Activated T-cell treated with anti-CD3 and anti-CD28 coated beads for 1 hour (primary cell): ENCODE results near the gene KAT6B.

ENCODE experiments used
- DNase-seq: peaks from one replicate; pipeline ENCODE4 v3.0.0-alpha.2; 2020; ENCODE audit warnings: low read depth

KAT6B gene

GRCh38 chr10:75015442-75015841 lies 189.0 kb downstream of the KAT6B start:
- no peak for DNase-seq

DNA sequence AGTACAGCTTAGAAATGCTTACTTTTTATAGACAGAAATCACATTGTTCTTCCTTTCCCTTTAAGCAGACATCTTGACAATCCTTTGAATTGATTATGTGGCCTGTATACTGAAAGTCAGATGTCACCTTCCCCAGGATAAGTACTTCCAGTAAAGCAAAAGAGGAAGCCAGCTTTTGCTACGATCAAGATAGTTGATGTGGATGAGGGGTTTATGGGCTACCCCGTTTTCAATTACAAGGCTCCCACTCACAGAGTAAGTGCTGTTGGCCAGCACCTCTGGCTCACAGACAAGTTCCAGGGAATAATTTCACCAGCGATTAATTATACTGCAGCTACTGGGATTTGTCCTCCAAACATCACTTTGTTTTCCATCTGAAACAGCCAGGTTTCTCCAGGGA lies 189.9 kb downstream of the KAT6B start:
- no peak for DNase-seq

GRCh38 chr10:75018251-75018650 lies 191.9 kb downstream of the KAT6B start:
- DNase-seq: no peak

GRCh38 chr10:75018686-75019307 lies 192.4 kb downstream of the KAT6B start:
- no peak for DNase-seq

DNA sequence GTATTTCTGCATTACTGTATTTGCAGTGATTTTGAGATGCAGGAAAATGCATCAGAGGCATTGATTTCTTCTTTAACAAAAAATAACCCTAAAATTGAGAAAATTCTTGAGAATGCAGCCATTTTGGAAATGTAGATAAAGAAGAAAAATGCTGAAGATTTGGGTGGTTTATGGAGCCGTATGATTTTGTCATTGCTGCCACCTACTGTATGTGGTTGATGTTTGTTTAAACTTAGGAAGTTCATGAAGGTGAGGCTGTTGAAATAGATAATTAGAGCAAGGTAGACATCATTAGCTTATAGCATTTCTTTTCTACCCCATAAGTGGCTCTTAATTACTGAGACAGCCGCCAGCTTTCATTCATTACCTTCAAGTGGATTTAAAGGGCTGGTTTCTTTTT lies 193.0 kb downstream of the KAT6B start:
- DNase-seq: no peak

DNA sequence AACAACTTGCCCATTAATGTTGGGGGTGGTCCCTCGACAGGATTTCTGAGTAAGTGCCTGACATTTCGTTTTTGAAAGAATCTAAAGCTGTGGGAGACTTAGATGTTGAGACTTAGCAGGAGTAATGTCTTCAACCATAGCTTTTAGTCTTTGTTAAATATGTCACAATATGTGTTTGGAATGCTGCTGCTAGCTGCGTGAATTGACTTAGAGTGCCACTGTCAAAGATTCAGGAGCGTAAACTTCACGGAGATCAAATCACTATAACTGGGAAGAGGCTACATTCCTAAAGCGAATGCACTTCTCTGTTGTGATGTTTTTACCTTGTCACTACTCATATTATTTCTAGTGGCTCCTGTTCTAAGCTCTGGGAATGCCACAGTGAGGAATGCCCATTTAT lies 193.8 kb downstream of the KAT6B start:
- DNase-seq: no peak

- DNase-seq: no peak
These were observed 195.2 kb downstream of the KAT6B start for GRCh38 chr10:75021379-75022249.

DNA sequence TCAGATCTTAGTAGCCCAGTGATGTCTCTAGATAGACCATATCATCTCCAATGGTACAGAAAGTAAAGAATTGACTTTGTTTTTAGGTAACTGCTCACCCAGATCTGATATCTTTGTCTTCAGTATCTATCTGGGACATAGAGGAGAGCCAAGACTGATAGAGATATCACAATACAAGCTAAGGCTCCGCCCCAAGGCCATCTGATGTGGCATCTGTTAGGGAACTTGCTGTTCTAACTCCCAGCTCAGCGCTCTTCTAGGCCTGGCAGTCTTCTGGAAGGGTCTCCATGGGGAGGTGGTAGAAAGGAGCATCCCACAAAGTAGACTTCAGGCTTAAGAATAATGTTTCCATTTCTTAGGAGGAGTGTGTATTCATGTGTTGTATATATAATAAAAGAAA lies 196.7 kb downstream of the KAT6B start:
- DNase-seq: no peak

DNA sequence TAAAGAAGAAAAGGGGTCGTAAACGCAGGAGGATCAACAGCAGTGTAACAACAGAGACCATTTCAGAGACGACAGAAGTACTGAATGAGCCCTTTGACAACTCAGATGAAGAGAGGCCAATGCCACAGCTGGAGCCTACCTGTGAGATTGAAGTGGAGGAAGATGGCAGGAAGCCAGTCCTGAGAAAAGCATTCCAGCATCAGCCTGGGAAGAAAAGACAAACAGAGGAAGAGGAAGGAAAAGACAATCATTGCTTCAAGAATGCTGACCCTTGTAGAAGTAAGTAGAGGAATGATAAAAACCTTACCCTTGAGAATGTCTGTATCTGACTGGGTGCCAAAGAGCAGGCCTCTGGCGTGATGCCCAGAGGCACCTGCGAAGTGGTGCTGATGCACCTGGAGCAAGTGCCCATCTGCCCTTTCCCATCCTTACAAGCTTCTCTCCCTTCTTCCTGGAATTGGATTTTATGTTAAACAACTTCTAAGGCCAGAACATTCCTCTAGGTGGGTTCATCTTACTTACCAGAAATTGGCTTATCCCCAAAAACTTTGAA lies 198.6 kb downstream of the KAT6B start:
- DNase-seq: no peak

- no peak for DNase-seq
These were observed 201.6 kb downstream of the KAT6B start for GRCh38 chr10:75028049-75028448.

GRCh38 chr10:75028748-75029147 lies 202.3 kb downstream of the KAT6B start:
- no peak for DNase-seq

DNA sequence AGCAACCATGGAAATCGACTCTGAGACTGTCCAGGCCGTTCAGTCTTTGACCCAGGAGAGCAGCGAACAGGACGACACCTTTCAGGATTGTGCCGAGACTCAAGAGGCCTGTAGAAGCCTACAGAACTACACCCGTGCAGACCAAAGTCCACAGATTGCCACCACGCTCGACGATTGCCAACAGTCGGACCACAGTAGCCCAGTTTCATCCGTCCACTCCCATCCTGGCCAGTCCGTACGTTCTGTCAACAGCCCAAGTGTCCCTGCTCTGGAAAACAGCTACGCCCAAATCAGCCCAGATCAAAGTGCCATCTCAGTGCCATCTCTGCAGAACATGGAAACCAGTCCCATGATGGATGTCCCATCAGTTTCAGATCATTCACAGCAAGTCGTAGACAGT lies 203.0 kb downstream of the KAT6B start:
- no peak for DNase-seq

DNA sequence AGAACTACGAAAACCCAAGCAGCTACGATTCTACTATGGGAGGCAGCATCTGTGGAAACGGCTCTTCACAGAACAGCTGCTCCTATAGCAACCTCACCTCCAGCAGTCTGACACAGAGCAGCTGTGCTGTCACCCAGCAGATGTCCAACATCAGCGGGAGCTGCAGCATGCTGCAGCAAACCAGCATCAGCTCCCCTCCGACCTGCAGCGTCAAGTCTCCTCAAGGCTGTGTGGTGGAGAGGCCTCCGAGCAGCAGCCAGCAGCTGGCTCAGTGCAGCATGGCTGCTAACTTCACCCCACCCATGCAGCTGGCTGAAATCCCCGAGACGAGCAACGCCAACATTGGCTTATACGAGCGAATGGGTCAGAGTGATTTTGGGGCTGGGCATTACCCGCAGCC lies 203.5 kb downstream of the KAT6B start:
- no peak for DNase-seq

- DNase-seq: no peak
These were observed 204.0 kb downstream of the KAT6B start for GRCh38 chr10:75030371-75030770.

GRCh38 chr10:75032119-75032518 lies 205.7 kb downstream of the KAT6B start:
- no peak for DNase-seq

DNA sequence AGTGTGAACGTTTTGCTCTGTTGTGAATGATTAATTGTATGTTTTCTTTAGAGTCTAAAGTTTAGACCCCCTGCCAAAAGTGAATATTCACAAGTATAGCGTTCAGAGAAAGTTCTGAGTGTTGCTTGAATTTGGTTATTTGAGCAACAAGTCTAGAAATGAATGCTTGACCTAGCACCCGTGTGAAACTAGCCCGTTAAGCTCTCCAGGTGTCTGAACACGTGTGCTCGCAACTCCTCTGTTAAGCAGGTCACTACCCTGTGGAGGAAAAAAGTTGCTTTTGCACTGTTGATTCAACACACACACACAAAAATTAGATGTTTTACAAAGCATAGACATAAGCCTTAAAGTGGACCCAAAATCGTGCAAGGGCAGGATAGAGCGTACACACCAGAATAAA lies 206.4 kb downstream of the KAT6B start:
- no peak for DNase-seq

DNA sequence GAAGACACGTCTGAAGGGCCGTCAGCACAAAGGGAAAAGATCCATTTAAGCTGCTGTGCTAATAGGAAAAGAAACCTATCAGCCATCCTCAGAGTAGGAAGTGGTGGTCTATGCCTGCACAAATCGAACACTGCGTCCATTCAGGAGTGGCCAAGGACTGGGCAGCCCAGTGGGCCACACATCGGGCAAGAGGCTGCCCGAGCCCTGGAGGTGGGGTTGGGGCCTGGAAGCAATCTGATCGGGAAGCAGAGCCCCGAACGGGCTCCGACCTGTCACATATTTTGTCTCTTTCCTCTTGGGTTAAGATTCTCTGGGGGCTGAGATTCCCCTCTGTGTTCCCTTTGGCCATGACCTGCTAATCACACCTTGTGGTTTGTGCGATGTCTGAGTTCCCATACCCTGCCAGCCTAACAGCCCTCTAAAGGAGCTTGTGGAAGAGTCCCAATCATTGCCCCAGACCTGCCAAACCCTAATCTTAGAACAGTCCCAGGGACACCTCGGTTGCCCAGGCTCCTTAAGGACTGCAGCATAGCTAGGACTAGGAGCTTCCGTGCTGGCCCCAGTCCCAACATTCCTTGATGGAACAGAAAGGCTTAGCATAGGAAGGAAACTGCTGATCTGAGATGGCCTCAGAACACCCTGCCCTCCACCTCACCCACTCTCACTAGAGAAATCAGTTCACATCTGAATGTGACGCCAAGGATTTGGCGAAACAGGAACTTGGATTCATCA lies 207.2 kb downstream of the KAT6B start:
- no peak for DNase-seq

DNA sequence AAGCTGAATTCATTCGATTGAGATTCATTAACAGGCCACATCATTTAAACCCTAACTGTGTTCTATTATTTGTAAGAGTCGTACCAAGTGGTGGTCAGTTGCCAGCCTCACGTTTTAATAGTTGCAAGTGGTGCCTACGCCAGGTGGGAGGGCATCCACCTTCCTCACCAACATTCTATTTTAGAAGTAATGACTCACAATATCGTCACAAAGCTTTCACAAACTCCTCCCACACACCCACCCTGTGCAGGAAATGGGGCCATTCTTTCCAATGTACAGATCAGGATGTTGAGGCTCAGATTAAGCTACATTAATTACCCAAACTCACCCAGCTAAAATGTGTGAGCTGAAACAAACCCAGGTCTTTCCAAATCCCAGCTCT lies 207.7 kb downstream of the KAT6B start:
- no peak for DNase-seq

DNA sequence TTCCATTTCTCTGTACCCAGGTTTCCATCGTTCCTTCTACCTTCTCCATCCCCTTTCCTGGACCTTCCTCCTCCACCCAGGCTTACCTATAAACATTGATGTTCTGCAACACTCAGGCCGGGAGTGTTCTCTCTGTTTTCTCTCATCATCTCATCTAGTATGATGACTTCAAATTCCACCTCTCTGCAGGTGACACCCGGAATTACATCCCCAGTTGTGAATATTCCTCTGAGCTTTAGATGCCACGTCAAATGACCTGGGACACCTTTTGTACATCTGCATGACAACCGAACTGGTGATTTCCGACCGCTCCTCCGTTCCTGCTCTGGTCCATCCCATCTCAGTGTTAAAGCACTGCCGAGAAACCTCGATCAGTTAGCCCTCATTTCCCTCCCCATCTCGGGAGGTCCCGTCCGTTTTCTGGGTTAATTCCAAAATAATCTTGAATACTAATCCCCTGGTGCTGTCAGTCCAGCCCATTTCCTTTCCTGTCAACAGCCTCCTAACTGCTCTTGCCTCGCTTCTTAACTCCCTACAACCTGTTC lies 208.4 kb downstream of the KAT6B start:
- DNase-seq: no peak

- DNase-seq: no peak
These were observed 209.7 kb downstream of the KAT6B start for GRCh38 chr10:75035975-75036708.
